SK-N-SH treated with all-trans-retinoic acid at 6 μM for 48 hours (cell line): ENCODE measurements around the gene PARP11.

Source experiments
- ARNTL ChIP-seq: fragments of 450-650 bp; formaldehyde crosslinking; IDR thresholded peaks from 2 replicates; pipeline ENCODE4 v1.5.0; 2020; ENCODE audit warnings: low read depth, mild to moderate bottlenecking, moderate library complexity, borderline replicate concordance
- GLIS3 ChIP-seq: fragments of 250-450 bp; sonication (Bioruptor Pico); IDR thresholded peaks from 2 replicates; pipeline ENCODE4 v1.5.0; 2020; ENCODE audit warnings: mild to moderate bottlenecking, moderate library complexity
- OSR1 ChIP-seq: fragments of 250-450 bp; sonication (Bioruptor Pico); IDR thresholded peaks from 2 replicates; pipeline ENCODE4 v1.8.0; 2022; ENCODE audit warnings: moderate library complexity, mild to moderate bottlenecking, inconsistent platforms
- PPARA ChIP-seq: fragments of 250-450 bp; sonication (Bioruptor Pico); IDR thresholded peaks from 2 replicates; pipeline ENCODE4 v1.5.0; 2020; ENCODE audit warnings: mild to moderate bottlenecking, borderline replicate concordance
- RARB ChIP-seq: fragments of 250-450 bp; sonication (Bioruptor Pico); IDR thresholded peaks from 2 replicates; pipeline ENCODE4 v1.8.0; 2021; ENCODE audit warnings: mild to moderate bottlenecking, moderate library complexity
- ZFP3 ChIP-seq: fragments of 250-450 bp; sonication (Bioruptor Pico); IDR thresholded peaks from 2 replicates; pipeline ENCODE4 v1.5.0; 2020; ENCODE audit warnings: mild to moderate bottlenecking, moderate library complexity
- ZFP30 ChIP-seq: fragments of 450-650 bp; formaldehyde crosslinking; IDR thresholded peaks from 2 replicates; pipeline ENCODE4 v1.5.0; 2022; ENCODE audit warnings: mild to moderate bottlenecking, moderate library complexity
- TF ChIP-seq, protein P1 (sequence below): fragments of 250-450 bp; sonication (Bioruptor Pico); IDR thresholded peaks from 2 replicates; pipeline ENCODE4 v1.5.1; 2020; ENCODE audit warnings: low read depth, mild to moderate bottlenecking, moderate library complexity
- TF ChIP-seq, protein P2 (sequence below): fragments of 250-450 bp; sonication (Bioruptor Pico); IDR thresholded peaks from 2 replicates; pipeline ENCODE4 v1.8.0; 2020; ENCODE audit warnings: mild to moderate bottlenecking, moderate library complexity, borderline replicate concordance
- TF ChIP-seq, protein P3 (sequence below): fragments of 250-450 bp; sonication (Bioruptor Pico); IDR thresholded peaks from 2 replicates; pipeline ENCODE4 v1.5.0; 2020; ENCODE audit warnings: mild to moderate bottlenecking, moderate library complexity

DNA sequence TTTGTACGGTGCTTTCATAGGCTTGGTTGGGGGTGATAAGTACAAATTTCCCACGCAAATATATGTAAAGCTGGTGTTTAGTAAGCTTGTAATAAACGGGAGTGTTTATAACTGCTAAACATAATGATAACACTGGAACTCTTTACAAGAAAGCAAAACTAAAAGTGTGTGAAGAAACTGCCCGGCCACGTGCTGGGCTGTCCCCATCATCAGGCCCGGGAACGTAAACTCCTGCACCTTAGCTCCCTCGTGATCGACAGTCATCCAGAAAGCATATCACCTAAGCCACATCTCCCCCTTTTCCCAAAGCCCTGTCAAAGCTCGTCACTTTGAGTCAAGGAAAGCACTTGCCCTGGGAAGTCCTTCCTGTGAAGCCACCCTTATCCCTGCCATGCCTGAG lies 18.0 kb upstream of the PARP11 start:
- TF ChIP-seq RARB (CRISPR knock-in tag) (no peak), ZFP30 (no peak), ZFP3 (no peak), ARNTL (CRISPR knock-in tag) (no peak), GLIS3 (CRISPR knock-in tag) (no peak), PPARA (CRISPR knock-in tag) (no peak), OSR1 (CRISPR knock-in tag) (no peak)
- TF ChIP-seq, protein P1, sequence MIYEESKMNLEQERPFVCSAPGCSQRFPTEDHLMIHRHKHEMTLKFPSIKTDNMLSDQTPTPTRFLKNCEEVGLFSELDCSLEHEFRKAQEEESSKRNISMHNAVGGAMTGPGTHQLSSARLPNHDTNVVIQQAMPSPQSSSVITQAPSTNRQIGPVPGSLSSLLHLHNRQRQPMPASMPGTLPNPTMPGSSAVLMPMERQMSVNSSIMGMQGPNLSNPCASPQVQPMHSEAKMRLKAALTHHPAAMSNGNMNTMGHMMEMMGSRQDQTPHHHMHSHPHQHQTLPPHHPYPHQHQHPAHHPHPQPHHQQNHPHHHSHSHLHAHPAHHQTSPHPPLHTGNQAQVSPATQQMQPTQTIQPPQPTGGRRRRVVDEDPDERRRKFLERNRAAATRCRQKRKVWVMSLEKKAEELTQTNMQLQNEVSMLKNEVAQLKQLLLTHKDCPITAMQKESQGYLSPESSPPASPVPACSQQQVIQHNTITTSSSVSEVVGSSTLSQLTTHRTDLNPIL (CRISPR knock-in tag), result no peak
- TF ChIP-seq, protein P2, sequence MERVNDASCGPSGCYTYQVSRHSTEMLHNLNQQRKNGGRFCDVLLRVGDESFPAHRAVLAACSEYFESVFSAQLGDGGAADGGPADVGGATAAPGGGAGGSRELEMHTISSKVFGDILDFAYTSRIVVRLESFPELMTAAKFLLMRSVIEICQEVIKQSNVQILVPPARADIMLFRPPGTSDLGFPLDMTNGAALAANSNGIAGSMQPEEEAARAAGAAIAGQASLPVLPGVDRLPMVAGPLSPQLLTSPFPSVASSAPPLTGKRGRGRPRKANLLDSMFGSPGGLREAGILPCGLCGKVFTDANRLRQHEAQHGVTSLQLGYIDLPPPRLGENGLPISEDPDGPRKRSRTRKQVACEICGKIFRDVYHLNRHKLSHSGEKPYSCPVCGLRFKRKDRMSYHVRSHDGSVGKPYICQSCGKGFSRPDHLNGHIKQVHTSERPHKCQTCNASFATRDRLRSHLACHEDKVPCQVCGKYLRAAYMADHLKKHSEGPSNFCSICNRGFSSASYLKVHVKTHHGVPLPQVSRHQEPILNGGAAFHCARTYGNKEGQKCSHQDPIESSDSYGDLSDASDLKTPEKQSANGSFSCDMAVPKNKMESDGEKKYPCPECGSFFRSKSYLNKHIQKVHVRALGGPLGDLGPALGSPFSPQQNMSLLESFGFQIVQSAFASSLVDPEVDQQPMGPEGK (CRISPR knock-in tag), result no peak
- TF ChIP-seq, protein P3, sequence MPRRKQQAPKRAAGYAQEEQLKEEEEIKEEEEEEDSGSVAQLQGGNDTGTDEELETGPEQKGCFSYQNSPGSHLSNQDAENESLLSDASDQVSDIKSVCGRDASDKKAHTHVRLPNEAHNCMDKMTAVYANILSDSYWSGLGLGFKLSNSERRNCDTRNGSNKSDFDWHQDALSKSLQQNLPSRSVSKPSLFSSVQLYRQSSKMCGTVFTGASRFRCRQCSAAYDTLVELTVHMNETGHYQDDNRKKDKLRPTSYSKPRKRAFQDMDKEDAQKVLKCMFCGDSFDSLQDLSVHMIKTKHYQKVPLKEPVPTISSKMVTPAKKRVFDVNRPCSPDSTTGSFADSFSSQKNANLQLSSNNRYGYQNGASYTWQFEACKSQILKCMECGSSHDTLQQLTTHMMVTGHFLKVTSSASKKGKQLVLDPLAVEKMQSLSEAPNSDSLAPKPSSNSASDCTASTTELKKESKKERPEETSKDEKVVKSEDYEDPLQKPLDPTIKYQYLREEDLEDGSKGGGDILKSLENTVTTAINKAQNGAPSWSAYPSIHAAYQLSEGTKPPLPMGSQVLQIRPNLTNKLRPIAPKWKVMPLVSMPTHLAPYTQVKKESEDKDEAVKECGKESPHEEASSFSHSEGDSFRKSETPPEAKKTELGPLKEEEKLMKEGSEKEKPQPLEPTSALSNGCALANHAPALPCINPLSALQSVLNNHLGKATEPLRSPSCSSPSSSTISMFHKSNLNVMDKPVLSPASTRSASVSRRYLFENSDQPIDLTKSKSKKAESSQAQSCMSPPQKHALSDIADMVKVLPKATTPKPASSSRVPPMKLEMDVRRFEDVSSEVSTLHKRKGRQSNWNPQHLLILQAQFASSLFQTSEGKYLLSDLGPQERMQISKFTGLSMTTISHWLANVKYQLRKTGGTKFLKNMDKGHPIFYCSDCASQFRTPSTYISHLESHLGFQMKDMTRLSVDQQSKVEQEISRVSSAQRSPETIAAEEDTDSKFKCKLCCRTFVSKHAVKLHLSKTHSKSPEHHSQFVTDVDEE (CRISPR knock-in tag), result no peak
